Measurements from ENCODE around the gene TLE4. TPM values are rescaled to one million over a fixed set of nuclear protein-coding genes. Genes with fewer than 3 reads are reported as not detected.

The TLE4 gene
- polyA plus RNA-seq, 1 of the 3 experiments (the other 2 are of a cell fraction), result 40.4 TPM

DNA sequence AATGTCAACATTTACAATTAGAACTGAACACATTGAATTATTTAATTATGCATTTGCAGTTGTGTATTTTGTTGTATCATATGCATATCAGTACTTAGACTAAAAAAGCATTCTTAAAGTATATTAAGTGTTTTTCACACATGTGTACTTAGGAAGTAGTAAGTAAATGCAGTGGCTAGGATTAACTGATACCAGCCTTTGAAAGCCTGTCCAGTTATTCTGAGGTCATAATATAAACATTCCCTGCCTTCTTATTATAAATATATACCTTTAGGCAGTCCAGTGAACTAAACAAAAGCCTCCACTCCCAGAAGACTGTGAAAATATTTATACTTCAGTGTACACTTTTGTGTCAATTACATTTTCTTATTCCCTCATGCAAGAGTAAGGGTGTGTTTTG, 83.8 kb downstream of the TLE4 start (continued):
- no peak for TF ChIP-seq USF1 (IDR thresholded peaks at IDR 0.05; ENCODE audit: borderline replicate concordance, low read depth)
- TF ChIP-seq YY1 (IDR thresholded peaks at IDR 0.05; ENCODE audit: low read depth), result no peak
- no peak for TF ChIP-seq PBX3 (IDR thresholded peaks at IDR 0.05)
- no peak for TF ChIP-seq NRF1 (IDR thresholded peaks at IDR 0.05; ENCODE audit: low read depth, low read length)
- TF ChIP-seq, protein P1, sequence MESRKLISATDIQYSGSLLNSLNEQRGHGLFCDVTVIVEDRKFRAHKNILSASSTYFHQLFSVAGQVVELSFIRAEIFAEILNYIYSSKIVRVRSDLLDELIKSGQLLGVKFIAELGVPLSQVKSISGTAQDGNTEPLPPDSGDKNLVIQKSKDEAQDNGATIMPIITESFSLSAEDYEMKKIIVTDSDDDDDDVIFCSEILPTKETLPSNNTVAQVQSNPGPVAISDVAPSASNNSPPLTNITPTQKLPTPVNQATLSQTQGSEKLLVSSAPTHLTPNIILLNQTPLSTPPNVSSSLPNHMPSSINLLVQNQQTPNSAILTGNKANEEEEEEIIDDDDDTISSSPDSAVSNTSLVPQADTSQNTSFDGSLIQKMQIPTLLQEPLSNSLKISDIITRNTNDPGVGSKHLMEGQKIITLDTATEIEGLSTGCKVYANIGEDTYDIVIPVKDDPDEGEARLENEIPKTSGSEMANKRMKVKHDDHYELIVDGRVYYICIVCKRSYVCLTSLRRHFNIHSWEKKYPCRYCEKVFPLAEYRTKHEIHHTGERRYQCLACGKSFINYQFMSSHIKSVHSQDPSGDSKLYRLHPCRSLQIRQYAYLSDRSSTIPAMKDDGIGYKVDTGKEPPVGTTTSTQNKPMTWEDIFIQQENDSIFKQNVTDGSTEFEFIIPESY (IDR thresholded peaks at IDR 0.05; ENCODE audit: borderline replicate concordance, low read depth), result no peak

DNA sequence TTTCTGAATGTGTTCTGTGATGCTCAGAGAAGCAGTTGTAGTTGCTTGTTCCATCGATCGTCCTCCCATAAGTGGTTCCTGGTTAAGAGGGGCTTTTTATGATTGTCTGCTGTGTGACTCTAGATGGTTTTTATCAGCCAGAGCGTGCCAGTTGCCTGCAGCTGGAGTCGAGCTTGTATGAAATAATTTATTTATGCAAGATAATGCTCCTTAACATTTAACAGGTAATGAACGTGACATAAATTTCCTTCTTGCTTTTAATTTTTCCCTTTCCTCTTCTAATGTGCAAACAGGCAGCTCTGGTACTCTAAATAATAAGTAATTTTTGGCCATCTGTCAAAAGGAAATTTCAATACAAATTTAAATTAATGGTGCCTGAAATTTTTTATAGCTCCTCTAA, 84.4 kb downstream of the TLE4 start:
- Histone ChIP-seq H3K9me3 (no peaks in the 10 kb centered on the region), H3K4me3 (ENCODE audit: low read depth in 2 of 2, low read length in 1 of 2) (no peak overlapping the region), H3K27ac (ENCODE audit: low read depth in 2 of 2, low read length in 1 of 2) (peak overlapping the region in 1 of 2 experiments; percentile 89; a peak in 2 of 4 replicates), H3K9me2 (no peaks in the 10 kb centered on the region), H2AFZ (ENCODE audit: low read depth) (no peak overlapping the region), H3K27me3 (ENCODE audit: insufficient read depth) (no peaks in the 10 kb centered on the region), H4K20me1 (ENCODE audit: insufficient read depth) (0 out of 2 replicates have a peak, but pooled peaks cover 10% of the 10 kb centered on the region), H3K79me2 (ENCODE audit: insufficient read depth) (peaks cover 46% of the 10 kb centered on the region; the same call in 1 of the 2 replicates), H3K4me1 (ENCODE audit: control insufficient read depth in 1 of 2, insufficient read depth in 2 of 2, low read depth in 1 of 2, low read length in 1 of 2) (peaks cover 8 to 24% of the 10 kb centered on the region in 2 experiments; a peak in 3 of 4 replicates), H3K4me2 (no peak overlapping the region), H3K36me3 (replicated peaks in 1 of 2; ENCODE audit: control insufficient read depth in 1 of 2, insufficient read depth in 2 of 2, low read length in 1 of 2) (peaks cover 48 to 68% of the 10 kb centered on the region in 2 experiments), H3K9ac (no peak overlapping the region), H3F3A (replicated peaks; ENCODE audit: insufficient read depth) (peaks cover 18% of the 10 kb centered on the region)
- ChIA-PET CTCF (interaction anchor here (1.1 to 1.6 kb wide), 4 partner anchors 24 to 77 kb away, joined by 3 to 4 read pairs (median 4); no protein-coding TSS in a partner anchor), POLR2A (interaction anchor here (1.1 kb wide), 1 partner anchor 85 kb away, joined by 3 read pairs; the partner anchor contains the start of gene TLE4)
- 68% methylated on average over 5 of the region's 5 CpGs for WGBS (ENCODE audit: low lambda C conversion rate)
- TF ChIP-seq MEF2A (IDR thresholded peaks at IDR 0.05; ENCODE audit: borderline replicate concordance, low read depth) (no peak), REST (IDR thresholded peaks at IDR 0.05; ENCODE audit: low read depth, low read length) (no peak), TEAD4 (IDR thresholded peaks at IDR 0.05; ENCODE audit: borderline replicate concordance, insufficient read depth) (peak; percentile 20; the same call in 1 of the 2 replicates), RCOR1 (IDR thresholded peaks at IDR 0.05; ENCODE audit: low read length) (peak; percentile 88), YY1 (IDR thresholded peaks at IDR 0.05; ENCODE audit: low read depth) (no peak), GATA2 (CRISPR knock-in tag; IDR thresholded peaks at IDR 0.05) (peak; percentile 83), EZH2phosphoT487 (IDR thresholded peaks at IDR 0.05; ENCODE audit: borderline replicate concordance, low read depth) (no peak), USF1 (IDR thresholded peaks at IDR 0.05; ENCODE audit: borderline replicate concordance, low read depth) (no peak), GABPA (IDR thresholded peaks at IDR 0.05; ENCODE audit: low read depth) (no peak), EP300 (IDR thresholded peaks at IDR 0.05; ENCODE audit: borderline replicate concordance in 1 of 2, low read depth in 1 of 2, low read length in 1 of 2) (peak in 1 of 2 experiments; percentile 98; a peak in 2 of 4 replicates), CHD2 (IDR thresholded peaks at IDR 0.05; ENCODE audit: low read length, partially characterized antibody) (peak; percentile 56), FOXJ3 (CRISPR knock-in tag; IDR thresholded peaks at IDR 0.05) (peak; percentile 36; the same call in 1 of the 2 replicates), TCF12 (IDR thresholded peaks at IDR 0.05) (no peak), PBX3 (IDR thresholded peaks at IDR 0.05) (no peak)
- DNase-seq, result peak; percentile 54

Data from SK-N-SH (cell line).